Mammary microvascular endothelial cell (primary cell): ENCODE data around the gene RXRA. TPM values are rescaled to one million over a fixed set of nuclear protein-coding genes. Genes with fewer than 3 reads are reported as not detected.

Experiments used
- total RNA-seq: library from RNA; depleted of rRNA; stranded (reverse); fragments of >200 nt; gene quantifications from 2 replicates; pipeline ENCODE4 v1.2.3, GENCODE V29; 2015

Gene RXRA
- 20.9 and 22.4 TPM in 2 replicates for total RNA-seq

GRCh38 chr9:134325813-134326723 lies at the start of gene RXRA:
RXRA (plus strand) TSS chr9:134326455; CDS start chr9:134326632, 177 bp downstream.

Other genes with a start within 250 kb of the RXRA start
- gene WDR5, start 190.4 kb upstream of the RXRA start, total RNA-seq: 28.7 and 30.4 TPM in 2 replicates
- gene RNU6ATAC, start 161.9 kb upstream of the RXRA start, total RNA-seq: not detected in 2 replicates